Smooth muscle cell (in vitro differentiated cells): ENCODE measurements around the gene VPS51. TPM values are rescaled to one million over a fixed set of nuclear protein-coding genes. Genes with fewer than 3 reads are reported as not detected.

Experiments
- DNase-seq: peaks from one replicate; lab custom pipeline; 2025; ENCODE audit not compliant: unreplicated experiment; lab: John Stamatoyannopoulos, UW
- H2AFZ ChIP-seq: fragments of 200-600 bp; sonication (generic); 2 replicates; pipeline ENCODE4 v1.6.0; 2016; ENCODE audit warnings: antibody characterized with exemption, low read depth, mild to moderate bottlenecking
- H3F3A ChIP-seq: fragments of 200-600 bp; sonication (generic); 2 replicates; pipeline ENCODE4 v1.6.0; 2017; ENCODE audit warnings: antibody characterized with exemption, low read depth
- H3K27ac ChIP-seq: fragments of 200-600 bp; sonication (generic); 2 replicates; pipeline ENCODE4 v1.5.1; 2016; ENCODE audit warnings: low read depth, mild to moderate bottlenecking
- H3K27me3 ChIP-seq: fragments of 200-600 bp; sonication (generic); 2 replicates; pipeline ENCODE4 v1.6.1; 2016; ENCODE audit warnings: low read depth, mild to moderate bottlenecking
- H3K36me3 ChIP-seq: fragments of 200-600 bp; sonication (generic); 2 replicates; pipeline ENCODE4 v1.5.1; 2016; ENCODE audit warnings: low read depth
- H3K4me1 ChIP-seq: fragments of 200-600 bp; sonication (generic); 2 replicates; pipeline ENCODE4 v1.5.1; 2016; ENCODE audit warnings: low read depth
- H3K4me2 ChIP-seq: fragments of 200-600 bp; sonication (generic); 2 replicates; pipeline ENCODE4 v1.6.0; 2016; ENCODE audit warnings: mild to moderate bottlenecking
- H3K4me3 ChIP-seq: fragments of 200-600 bp; sonication (generic); 2 replicates; pipeline ENCODE4 v1.5.1; 2016; ENCODE audit warnings: mild to moderate bottlenecking
- H3K79me2 ChIP-seq: fragments of 200-600 bp; sonication (generic); 2 replicates; pipeline ENCODE4 v1.6.0; 2016; ENCODE audit warnings: low read depth, mild to moderate bottlenecking
- H3K9ac ChIP-seq: fragments of 200-600 bp; sonication (generic); 2 replicates; pipeline ENCODE4 v1.6.0; 2016; ENCODE audit warnings: low read depth
- H3K9me3 ChIP-seq: fragments of 200-600 bp; sonication (generic); replicated peaks from 2 replicates; pipeline ENCODE4 v1.5.1; 2016; ENCODE audit warnings: low read depth
- H4K20me1 ChIP-seq: fragments of 200-600 bp; sonication (generic); 2 replicates; pipeline ENCODE4 v1.6.0; 2016; ENCODE audit warnings: low read depth
- WGBS: methylation state at CpG from one replicate; pipeline ENCODE4 v1.1.7; 2016; ENCODE audit warnings: low lambda C conversion rate; 5-methylcytosine and 5-hydroxymethylcytosine counted together
- polyA plus RNA-seq: library from polyadenylated mRNA; unstranded; fragments of >200 nt; fragmentation: Nextera tagmentation; extraction: Ambion mirVana; gene quantifications from 2 replicates; pipeline ENCODE4 v1.2.1, GENCODE V29; 2016
- total RNA-seq: library from RNA; depleted of rRNA; stranded (reverse); fragments of >200 nt; gene quantifications from 2 replicates; pipeline ENCODE4 v1.2.3, GENCODE V29; 2014
- TF ChIP-seq, protein P1 (sequence below): fragments of 200-600 bp; sonication (generic); IDR thresholded peaks from 2 replicates; pipeline ENCODE4 v1.5.1; 2017; ENCODE audit warnings: borderline replicate concordance, mild to moderate bottlenecking, antibody characterized with exemption; ENCODE audit not compliant: insufficient read depth, poor library complexity, severe bottlenecking

VPS51 gene
- total and polyA plus RNA-seq, 2 experiments from 2014 or later, result 55.2 to 154 TPM

DNA sequence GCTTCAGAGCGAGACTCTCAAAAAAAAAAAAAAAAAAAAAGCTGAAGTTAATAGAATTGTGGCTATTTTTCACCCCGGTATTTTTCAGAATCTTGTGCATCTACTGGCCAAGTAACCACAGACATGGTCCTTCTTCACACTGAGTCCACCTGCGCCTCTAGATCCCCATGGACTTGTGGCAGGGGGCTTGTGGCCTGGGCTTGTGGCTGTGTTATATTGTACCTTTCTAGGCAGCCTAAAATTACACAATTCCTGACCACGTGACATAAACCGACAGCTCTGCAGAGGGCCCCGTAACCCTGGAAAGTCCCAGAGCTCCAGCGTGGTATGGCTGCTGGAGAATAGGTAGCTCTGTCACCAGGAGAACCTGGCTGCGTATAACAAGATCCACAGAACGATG is 26.8 kb upstream of the VPS51 start:
- no peaks in the 10 kb centered on the region for H3K4me1 ChIP-seq
- no peaks in the 10 kb centered on the region for H4K20me1 ChIP-seq
- no peak overlapping the region for H3K27ac ChIP-seq
- no peaks in the 10 kb centered on the region for H3K9me3 ChIP-seq
- WGBS, result 85% methylated on average over 9 of the region's 9 CpGs
- DNase-seq, result no peak
- no peak overlapping the region for H2AFZ ChIP-seq
- H3F3A ChIP-seq, result no peaks in the 10 kb centered on the region
- TF ChIP-seq, protein P1, sequence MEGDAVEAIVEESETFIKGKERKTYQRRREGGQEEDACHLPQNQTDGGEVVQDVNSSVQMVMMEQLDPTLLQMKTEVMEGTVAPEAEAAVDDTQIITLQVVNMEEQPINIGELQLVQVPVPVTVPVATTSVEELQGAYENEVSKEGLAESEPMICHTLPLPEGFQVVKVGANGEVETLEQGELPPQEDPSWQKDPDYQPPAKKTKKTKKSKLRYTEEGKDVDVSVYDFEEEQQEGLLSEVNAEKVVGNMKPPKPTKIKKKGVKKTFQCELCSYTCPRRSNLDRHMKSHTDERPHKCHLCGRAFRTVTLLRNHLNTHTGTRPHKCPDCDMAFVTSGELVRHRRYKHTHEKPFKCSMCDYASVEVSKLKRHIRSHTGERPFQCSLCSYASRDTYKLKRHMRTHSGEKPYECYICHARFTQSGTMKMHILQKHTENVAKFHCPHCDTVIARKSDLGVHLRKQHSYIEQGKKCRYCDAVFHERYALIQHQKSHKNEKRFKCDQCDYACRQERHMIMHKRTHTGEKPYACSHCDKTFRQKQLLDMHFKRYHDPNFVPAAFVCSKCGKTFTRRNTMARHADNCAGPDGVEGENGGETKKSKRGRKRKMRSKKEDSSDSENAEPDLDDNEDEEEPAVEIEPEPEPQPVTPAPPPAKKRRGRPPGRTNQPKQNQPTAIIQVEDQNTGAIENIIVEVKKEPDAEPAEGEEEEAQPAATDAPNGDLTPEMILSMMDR, result no peak
- H3K4me3 ChIP-seq, result no peak overlapping the region
- no peaks in the 10 kb centered on the region for H3K27me3 ChIP-seq
- no peaks in the 10 kb centered on the region for H3K36me3 ChIP-seq
- H3K9ac ChIP-seq, result no peak overlapping the region
- H3K4me2 ChIP-seq, result no peak overlapping the region
- H3K79me2 ChIP-seq, result no peaks in the 10 kb centered on the region

DNA sequence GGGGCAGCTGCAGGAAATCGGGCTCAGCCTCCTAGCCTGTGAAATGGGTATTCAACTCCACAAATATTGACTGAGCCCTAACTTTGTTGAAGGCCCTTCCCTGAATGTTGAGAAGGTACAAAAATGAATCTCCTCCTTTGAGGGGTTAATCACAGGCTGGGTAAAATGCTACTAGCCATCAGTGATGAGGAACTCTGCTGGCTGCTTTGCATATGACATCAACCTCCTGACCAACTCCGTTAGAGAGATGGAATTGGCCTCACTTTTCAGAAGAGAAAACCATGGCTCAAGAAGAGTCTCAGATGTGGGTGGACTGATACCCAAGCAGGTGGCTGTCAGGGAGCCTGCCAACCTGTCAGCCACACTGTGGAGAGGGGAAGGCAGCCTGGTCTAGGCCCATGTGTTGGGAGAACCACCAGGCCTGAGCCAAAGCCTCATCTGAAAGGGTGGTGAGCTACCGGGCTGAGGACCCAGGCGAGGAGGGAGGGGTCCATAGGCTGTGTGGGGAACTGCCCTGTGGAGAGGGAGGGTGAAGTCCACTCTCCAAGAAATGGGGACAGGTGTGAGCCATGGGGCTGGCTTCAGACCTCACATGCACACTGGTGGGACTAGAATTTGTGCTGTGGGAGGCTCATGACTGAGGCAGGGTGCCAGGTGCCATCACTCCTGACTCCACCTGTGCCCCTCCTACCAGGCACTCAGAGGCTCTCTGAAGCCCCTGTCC is 23.9 kb upstream of the VPS51 start:
- no peak overlapping the region for H3K4me3 ChIP-seq
- no peaks in the 10 kb centered on the region for H3K27me3 ChIP-seq
- H3K27ac ChIP-seq, result no peak overlapping the region
- no peak for DNase-seq
- WGBS, result 78% methylated on average over 4 of the region's 4 CpGs
- H3K9ac ChIP-seq, result no peak overlapping the region
- H3K9me3 ChIP-seq, result no peaks in the 10 kb centered on the region
- H2AFZ ChIP-seq, result no peak overlapping the region
- TF ChIP-seq, protein P1, result no peak
- H3F3A ChIP-seq, result no peaks in the 10 kb centered on the region
- no peaks in the 10 kb centered on the region for H3K36me3 ChIP-seq
- H3K79me2 ChIP-seq, result no peaks in the 10 kb centered on the region
- H3K4me2 ChIP-seq, result no peak overlapping the region
- H3K4me1 ChIP-seq, result no peaks in the 10 kb centered on the region
- no peaks in the 10 kb centered on the region for H4K20me1 ChIP-seq

DNA sequence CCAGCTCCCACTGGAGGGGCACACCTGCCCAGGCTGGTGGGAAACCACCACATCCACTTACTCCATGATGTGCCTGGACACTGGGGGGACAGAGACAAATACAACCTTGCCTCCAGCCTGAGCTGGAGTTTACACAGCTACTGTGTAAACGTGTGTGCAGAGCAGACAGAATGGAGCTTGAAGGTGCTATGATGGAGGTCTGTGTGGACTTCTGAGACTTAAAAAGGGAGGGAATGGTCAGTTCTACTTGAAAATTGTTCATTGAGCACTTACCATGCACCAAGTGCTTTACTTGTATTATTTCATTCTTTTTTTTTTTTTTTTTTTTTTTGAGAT is 23.4 kb upstream of the VPS51 start:
- Histone ChIP-seq H3K9ac (no peak overlapping the region), H3K4me1 (no peaks in the 10 kb centered on the region), H3K9me3 (no peaks in the 10 kb centered on the region), H3K36me3 (no peaks in the 10 kb centered on the region), H3K4me2 (no peak overlapping the region), H3K4me3 (no peak overlapping the region), H3F3A (no peaks in the 10 kb centered on the region), H4K20me1 (no peaks in the 10 kb centered on the region), H2AFZ (no peak overlapping the region), H3K79me2 (no peaks in the 10 kb centered on the region), H3K27me3 (no peaks in the 10 kb centered on the region), H3K27ac (no peak overlapping the region)
- TF ChIP-seq, protein P1, result no peak
- no peak for DNase-seq
- 74% methylated on average over 1 of the region's 1 CpG for WGBS

DNA sequence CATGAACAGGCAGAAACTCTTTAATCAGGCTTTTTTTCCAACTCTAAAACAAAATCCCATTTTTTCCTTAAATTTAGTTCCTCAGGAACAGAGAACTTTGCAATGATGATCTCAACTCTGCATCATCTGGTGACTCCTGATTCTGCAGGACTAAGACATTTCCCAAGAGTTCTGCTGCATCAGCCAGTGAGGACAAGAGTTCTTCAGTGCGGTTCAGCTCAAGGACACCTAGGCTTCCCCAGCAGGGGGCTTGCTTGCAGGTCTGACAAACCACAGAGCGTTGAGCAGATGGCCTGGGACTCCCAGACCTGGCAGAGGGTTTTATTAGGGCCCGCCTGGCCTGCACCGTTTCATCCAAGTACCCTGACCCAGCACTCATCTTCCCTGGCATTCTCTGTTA is 18.6 kb upstream of the VPS51 start:
- H3K9me3 ChIP-seq, result no peaks in the 10 kb centered on the region
- no peaks in the 10 kb centered on the region for H3K36me3 ChIP-seq
- peaks cover 8% of the 10 kb centered on the region for H3K79me2 ChIP-seq
- no peaks in the 10 kb centered on the region for H3K27me3 ChIP-seq
- WGBS, result 79% methylated on average over 4 of the region's 4 CpGs
- H2AFZ ChIP-seq, result no peak overlapping the region
- no peak overlapping the region for H3K9ac ChIP-seq
- no peak overlapping the region for H3K4me3 ChIP-seq
- H3K27ac ChIP-seq, result no peak overlapping the region
- peaks cover under 1% of the 10 kb centered on the region for H3K4me1 ChIP-seq
- TF ChIP-seq, protein P1, result no peak
- H4K20me1 ChIP-seq, result no peaks in the 10 kb centered on the region
- H3F3A ChIP-seq, result no peaks in the 10 kb centered on the region
- H3K4me2 ChIP-seq, result no peak overlapping the region
- DNase-seq, result no peak
